NCI-H748 (cell line): ENCODE results near the gene ABCA6.

ENCODE experiments used
- DNase-seq: peaks from one replicate; lab custom pipeline; 2025; ENCODE audit not compliant: unreplicated experiment; lab: John Stamatoyannopoulos, UW

The ABCA6 gene

DNA sequence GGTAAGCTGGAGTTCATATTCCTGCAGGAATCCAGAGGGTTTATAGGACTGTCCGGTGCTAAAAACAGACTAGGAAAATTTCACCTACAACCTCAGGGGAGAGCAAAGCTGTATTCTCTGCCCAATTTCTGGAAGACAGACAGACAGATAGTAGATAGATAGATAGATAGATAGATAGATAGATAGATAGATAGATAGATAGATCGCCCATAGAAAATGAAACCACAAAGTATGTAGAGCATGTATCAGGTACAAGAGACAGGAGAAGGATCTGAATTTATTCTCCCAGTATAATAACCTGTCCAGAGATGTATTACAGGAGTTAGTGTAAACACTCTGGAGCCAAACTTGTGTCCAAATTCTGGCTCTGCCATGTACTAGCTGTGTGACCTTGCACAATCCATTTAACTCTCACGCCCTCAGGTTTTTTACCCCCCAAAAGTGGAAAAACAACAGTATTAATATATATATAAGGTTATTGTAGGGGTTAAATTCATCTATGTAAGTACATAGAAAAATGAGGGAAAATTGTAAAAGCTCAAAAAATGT is 2.1 kb upstream of the ABCA6 start:
- no peak for DNase-seq

DNA sequence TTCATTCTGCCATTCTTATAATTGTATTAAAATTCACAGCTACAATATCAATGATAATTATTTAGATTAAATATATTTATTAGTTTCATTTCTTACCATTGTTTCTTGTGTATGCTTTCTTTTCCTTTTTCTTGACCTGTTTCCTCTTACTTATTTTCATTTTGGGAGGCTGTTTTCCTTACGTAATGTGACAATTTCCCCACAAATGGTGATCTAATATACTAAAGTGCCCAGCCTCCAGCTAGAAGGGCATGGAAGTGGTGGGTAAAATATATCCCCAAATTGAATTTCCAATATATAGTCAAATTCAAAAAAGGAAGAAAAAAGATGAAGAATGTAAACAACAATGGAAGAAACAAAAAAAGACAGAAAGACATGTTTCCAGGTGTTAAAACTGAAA is 1.5 kb upstream of the ABCA6 start:
- DNase-seq, result no peak

GRCh38 chr17:69142175-69142802 is 594 bp upstream of the ABCA6 start:
- DNase-seq, result no peak

DNA sequence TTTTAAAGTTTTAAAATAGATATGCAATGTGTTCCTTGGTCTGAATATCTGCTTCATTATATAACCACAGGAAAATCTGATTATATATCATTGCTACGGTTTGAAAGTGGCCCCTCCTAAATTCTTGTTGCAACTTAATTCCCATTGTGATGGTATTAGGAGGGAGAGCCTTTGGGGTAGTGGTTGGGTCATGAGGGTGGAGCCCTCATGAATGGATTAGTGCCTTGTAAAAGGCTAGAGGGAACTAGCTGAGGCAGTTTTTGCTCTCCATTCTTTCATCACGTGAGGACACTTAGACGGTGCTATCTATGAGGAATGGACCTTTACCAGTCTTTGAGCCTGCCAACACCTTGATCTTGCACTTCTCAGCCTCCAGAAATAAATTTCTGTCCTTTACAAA is 7.6 kb downstream of the ABCA6 start:
- no peak for DNase-seq

- DNase-seq, result no peak
Observed at GRCh38 chr17:69130627-69131296, 10.9 kb downstream of the ABCA6 start.

DNA sequence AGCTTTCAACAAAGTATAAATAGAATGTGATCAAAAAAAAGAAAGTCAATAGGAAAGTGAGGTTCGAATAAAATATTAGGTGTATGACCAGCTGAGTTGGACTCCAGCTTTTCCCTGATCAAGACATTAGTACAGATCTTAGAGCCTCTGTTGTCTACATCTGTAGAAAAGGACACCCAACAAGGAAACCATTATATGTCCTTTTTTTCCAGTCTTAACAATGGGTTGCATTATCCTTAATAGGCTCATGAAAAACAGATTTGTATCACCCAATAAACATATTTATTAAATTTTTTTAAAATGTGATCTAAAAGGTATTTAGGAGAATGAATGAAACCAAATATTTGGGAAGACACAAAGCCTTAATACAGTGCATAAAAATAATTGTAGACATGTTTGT is 18.1 kb downstream of the ABCA6 start:
- DNase-seq, result no peak

GRCh38 chr17:69122065-69122464 is 19.6 kb downstream of the ABCA6 start:
- no peak for DNase-seq

DNA sequence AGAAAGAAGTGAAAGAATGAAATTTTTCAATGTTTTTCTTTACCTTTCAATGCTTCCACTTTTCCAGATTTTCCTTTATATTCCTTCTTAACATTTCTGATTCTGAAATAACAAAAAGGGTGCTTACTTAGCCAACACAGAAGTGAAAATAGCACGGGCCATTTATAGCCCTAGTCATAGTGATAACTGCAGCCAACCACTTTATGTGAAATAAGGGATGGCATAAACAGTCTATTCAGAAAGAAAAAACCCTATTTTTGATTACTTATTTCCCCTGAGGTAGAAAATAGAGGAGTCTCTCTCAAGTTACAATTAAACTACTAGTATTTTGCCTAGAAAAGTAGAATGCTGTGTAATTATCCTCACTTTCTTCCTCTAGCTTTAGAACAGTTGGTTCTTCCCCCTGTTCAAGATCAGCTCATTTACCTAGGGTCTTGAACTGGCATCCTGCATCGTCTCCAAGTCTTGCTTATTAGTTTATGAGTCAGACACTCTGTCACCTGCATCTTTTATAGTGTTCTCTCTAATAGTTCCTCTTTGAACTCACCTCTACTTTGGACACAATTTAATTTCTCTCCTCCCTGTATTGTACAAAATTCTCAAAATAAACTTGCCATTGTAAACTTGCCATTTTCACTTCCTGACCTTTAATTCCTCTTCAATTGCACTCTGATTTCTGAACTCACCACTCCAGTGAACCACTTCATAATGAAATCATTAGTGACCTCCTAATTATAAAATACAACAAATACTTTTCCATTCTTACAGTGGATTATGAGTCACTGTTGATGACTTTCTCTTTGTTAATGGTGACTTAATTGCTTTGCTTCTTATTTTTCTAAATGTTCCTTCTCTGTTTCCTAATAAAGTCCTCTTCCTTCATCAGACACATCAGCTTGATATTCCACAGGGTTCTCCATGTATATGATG is 23.6 kb downstream of the ABCA6 start:
- DNase-seq, result no peak

DNA sequence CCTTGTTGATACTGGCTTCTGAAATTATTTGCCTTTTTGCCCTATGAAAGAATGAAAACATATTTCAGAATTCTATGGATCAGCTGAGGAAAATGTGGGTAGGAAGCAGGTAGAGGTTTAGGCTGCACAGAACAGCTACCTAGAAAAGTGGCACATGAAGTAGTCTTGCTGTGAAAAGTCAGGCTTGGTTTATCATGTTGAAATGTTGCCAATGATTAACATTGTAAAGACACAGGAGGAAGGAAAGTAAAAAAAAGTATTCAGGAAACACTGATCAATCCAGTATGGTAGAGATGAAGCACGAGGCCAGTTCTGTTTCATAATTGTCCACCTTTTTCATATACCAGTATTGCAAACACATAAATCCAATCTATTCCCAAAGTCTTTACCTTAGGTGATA is 29.9 kb downstream of the ABCA6 start:
- no peak for DNase-seq

- no peak for DNase-seq
Observed at GRCh38 chr17:69105907-69106730, 35.6 kb downstream of the ABCA6 start.

GRCh38 chr17:69103557-69104233 is 38.0 kb downstream of the ABCA6 start:
- DNase-seq, result peak; percentile 53

DNA sequence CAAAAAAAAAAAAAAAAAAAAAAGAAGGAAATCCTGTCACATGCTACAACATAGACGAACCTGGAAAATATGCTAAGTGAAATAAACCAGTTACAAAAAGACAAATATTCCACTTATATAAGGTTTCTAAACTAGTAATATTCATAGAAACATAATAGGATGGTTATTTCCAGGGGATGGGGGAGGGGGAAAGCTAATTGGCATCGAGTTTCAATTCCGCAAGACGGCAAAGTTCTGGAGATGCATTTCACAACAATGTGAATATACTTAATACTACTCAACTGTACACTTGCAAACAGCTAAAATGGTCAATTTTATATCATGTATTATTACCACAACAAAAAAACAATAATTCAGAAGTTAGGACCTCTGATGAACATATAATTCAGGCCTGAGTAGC is 43.1 kb downstream of the ABCA6 start:
- DNase-seq, result no peak

- no peak for DNase-seq
Observed at GRCh38 chr17:69096541-69096940, 45.2 kb downstream of the ABCA6 start.

DNA sequence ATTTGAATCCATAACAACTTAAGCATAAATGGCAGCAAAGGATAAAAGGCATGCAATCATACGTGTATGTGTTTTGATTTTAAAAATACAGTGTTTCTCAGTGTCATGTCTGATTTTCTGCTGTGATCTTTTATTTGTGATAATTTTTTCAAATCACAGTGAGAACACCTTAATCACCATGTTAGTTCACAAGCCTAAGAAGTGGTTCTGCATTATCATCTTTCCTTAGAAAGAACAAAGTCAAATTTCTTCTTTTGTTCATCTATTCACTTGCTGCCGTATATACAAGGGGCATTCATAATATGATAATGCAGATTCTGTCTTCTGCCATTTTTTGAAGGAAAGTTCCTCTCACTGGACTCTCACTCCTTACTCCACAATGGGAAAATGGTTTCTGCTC is 47.7 kb downstream of the ABCA6 start:
- DNase-seq, result no peak

DNA sequence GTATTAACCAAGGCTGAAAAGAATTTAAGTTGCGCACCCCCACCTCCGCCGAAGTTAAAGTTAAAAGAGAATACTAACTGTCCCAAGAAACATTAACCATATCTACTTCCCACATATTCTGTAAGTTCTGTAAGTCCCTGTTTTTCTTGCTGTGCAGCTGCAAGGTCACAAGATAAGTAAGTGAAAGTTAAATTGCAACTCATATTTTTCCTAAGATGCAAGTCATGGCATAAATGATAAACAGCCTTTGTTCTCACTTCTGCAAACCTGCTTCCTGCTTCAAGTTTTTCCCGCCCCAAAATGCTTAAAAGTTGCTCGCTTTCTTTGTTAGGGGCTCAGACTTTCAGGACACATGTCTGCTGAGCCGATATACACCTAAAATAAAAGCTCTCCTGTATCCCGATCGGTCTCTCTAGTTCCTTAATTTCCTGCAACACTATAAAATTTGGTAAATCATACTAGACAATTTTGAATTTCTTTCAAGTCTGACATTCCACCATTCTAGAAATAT is 48.4 kb downstream of the ABCA6 start:
- DNase-seq, result no peak

DNA sequence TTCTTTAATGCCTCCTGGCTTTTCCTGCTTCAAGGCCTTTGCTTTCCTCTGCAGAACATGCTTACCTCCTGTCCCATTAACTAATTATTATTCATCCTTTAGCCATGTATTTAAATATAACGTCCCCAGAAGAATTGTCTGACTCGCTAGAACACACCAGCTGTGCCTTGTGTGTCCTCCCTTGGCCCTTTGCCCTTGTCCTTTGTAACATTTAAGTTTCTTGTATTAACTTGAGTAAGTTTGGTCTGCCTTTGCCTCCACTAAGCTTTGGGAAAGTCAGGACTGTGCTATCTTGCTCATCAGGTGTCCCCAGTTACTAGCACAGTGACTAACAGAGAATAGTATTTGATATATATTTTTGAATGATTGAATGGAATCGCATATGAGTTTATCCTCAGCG is 51.3 kb downstream of the ABCA6 start:
- no peak for DNase-seq

DNA sequence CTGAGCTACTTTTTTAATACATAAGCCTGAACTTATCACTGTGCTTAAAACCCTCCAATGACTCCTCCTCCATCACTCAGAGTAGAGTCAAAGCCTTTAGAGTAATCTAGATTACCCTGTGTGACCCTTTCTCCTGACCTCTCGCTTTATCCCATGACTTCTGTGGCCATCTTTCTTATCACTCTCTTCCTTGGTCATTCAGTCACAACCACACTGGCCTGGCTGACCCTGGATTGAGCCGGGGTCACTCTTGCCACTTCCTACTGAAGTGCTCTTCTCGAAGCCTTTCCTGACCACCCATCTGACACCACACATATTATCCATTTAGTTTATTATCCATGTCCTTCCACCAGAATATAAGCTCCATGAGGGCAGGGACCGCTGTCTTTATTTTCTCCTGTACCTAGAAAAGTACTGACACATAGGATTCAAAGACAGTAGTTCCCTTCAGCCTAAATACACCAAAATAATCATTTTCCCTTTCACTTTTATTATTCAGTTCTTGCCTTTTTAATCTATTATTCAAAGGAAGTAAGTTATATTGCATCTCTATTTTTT is 53.0 kb downstream of the ABCA6 start:
- no peak for DNase-seq

DNA sequence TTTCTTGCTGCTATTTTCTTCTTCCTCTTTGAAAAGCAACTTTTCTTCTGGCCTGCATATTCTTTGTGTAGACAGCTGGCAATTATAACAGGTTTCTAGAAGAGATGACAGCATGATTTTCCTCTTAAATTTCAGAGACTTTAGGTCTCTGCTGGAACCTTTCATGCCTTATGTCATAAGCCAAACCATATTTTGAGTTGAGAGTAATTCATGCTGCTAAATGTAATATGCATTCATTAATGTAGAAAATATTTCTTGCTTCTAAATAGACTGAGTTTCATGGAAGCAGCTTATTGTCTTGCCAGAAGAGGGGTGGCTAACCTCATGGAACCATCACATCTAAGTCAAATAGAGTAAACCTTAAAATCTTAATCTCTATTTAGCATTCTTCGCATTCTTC is 55.1 kb downstream of the ABCA6 start:
- no peak for DNase-seq

DNA sequence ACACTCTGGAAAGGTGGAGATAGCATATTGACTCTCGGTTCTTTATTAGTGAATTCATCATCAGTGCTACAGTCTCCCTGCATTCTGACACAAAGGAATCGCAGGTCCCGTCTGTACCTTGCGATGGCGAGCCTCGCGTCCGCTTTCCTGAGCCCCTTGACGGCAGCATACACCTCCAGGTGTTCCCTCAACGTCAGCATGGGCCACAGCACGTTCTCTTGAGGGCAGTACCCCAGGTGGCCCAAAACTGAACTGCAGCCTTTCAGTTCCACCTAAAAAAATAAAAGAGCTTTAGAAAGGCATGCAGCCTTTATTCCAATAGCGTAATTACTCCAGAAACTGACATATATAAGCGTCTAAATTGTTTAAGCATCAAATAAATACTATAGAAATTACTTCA is 56.8 kb downstream of the ABCA6 start:
- DNase-seq, result peak; percentile 85

DNA sequence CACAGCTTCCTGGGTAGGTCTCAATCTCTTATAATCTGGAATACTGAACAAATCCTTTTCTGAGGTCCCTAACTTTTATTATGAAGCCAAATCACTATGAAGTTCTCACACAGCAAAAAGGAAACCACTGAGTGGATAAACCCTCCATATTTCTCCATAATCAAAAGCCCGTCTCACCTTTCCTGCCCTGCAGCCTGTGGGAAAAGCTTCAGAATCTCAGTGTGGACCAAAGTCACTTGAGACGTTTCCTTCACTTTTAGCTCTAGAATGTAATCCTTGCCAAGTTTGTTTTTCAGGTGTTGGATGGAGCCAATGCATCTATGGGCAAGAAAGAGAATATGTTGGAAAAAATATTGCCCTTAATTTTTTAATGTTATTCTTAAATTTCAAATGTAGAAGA is 59.0 kb downstream of the ABCA6 start:
- no peak for DNase-seq
